ENCODE data around the gene TLR6. TPM values are rescaled to one million over a fixed set of nuclear protein-coding genes. Genes with fewer than 3 reads are reported as not detected.

The TLR6 gene
- total RNA-seq, 1 experiment from 2014 or later: 0.11 TPM

DNA sequence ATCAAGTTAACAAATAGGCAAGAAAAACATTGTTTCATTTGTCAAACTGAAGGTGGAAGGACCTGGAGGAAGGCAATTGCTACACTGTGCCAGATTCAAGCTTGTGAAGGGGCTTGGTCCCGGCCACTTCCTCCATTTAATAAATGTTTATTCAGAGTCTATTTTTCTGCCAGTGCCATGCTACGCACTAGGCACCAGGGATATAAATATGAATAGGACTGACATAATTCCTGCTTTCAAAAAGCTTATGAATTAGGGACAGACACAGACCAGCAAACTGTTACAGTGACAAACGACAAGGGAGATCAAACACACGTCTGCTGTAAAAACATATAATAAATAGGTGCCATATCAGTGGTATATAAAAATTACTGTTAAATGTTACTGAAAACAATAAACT, 571 bp downstream of the TLR6 start:
- no peak for ATAC-seq
- POLR2A ChIA-PET: no interaction called here

DNA sequence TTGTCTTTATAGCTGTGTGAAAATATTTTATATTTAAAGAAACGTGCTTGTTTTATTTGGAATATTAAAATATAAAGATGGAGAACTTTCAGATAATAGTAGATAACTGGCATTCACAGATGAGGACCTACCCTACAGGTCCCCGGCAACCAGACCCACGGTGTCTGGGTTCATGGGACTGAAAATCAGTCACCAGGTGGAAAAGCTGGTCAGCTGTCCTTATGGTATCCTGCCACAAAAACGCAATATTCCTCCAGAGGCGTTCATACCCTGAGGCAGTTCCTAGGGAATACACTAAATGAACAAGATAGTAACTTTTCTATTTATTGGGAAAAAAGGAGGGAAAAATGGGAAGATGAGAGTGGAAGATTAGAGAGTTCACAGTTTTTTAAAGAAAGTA, 1.2 kb downstream of the TLR6 start:
- Mint-ChIP-seq H3K9me3 (peaks cover 4% of the 10 kb centered on the region; the same call in 1 of the 2 replicates), H3K36me3 (peaks cover 2% of the 10 kb centered on the region; the same call in 1 of the 2 replicates), H3K27ac (no peak overlapping the region), H3K4me3 (no peak overlapping the region), H3K27me3 (ENCODE audit: low read depth) (no peaks in the 10 kb centered on the region), H3K4me1 (peaks cover 19% of the 10 kb centered on the region)
- POLR2A ChIA-PET: no interaction called here
- CTCF ChIA-PET: interaction anchor here (1.0 to 1.8 kb wide), 3 partner anchors 12 to 96 kb away, joined by 3 to 12 read pairs (median 5); partner anchors contain the start of gene TLR10
- TF ChIP-seq EMX1 (CRISPR knock-in tag; IDR thresholded peaks at IDR 0.05) (no peak), ZNF138 (CRISPR knock-in tag; conservative IDR thresholded peaks at IDR 0.05) (no peak), SOX15 (CRISPR knock-in tag; IDR thresholded peaks at IDR 0.05) (no peak)
- ATAC-seq: no peak
- no peak for DNase-seq (ENCODE audit: low spot score)

More for the DNA sequence above, 571 bp downstream of the TLR6 start:
- DNase-seq (ENCODE audit: low spot score): no peak
- H3K27ac Mint-ChIP-seq: no peak overlapping the region
- TF ChIP-seq, protein P1, sequence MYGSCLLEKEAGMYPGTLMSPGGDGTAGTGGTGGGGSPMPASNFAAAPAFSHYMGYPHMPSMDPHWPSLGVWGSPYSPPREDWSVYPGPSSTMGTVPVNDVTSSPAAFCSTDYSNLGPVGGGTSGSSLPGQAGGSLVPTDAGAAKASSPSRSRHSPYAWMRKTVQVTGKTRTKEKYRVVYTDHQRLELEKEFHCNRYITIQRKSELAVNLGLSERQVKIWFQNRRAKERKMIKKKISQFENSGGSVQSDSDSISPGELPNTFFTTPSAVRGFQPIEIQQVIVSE (CRISPR knock-in tag; IDR thresholded peaks at IDR 0.05; ENCODE audit: borderline replicate concordance): no peak
- TF ChIP-seq TEAD1 (CRISPR knock-in tag; IDR thresholded peaks at IDR 0.05) (no peak), GRHL2 (CRISPR knock-in tag; IDR thresholded peaks at IDR 0.05; ENCODE audit: insufficient replicate concordance, severe bottlenecking) (no peak), RELA (CRISPR knock-in tag; IDR thresholded peaks at IDR 0.05; ENCODE audit: borderline replicate concordance) (no peak), ETV6 (CRISPR knock-in tag; IDR thresholded peaks at IDR 0.05) (no peak), NR1H2 (CRISPR knock-in tag; IDR thresholded peaks at IDR 0.05) (no peak), TEAD4 (CRISPR knock-in tag; IDR thresholded peaks at IDR 0.05) (no peak), RORB (CRISPR knock-in tag; IDR thresholded peaks at IDR 0.05) (no peak), PRRX2 (CRISPR knock-in tag; IDR thresholded peaks at IDR 0.05) (no peak), HMGA2 (CRISPR knock-in tag; IDR thresholded peaks at IDR 0.05) (no peak), ELF4 (CRISPR knock-in tag; IDR thresholded peaks at IDR 0.05; ENCODE audit: low read depth) (no peak), GTF2I (CRISPR knock-in tag; conservative IDR thresholded peaks at IDR 0.05) (no peak), JAZF1 (CRISPR knock-in tag; IDR thresholded peaks at IDR 0.05) (no peak), SP1 (CRISPR knock-in tag; conservative IDR thresholded peaks at IDR 0.05) (no peak), GABPB1 (CRISPR knock-in tag; IDR thresholded peaks at IDR 0.05) (no peak)
- TF ChIP-seq, protein P2, sequence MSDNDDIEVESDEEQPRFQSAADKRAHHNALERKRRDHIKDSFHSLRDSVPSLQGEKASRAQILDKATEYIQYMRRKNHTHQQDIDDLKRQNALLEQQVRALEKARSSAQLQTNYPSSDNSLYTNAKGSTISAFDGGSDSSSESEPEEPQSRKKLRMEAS (CRISPR knock-in tag; IDR thresholded peaks at IDR 0.05): no peak
- TF ChIP-seq, protein P3, sequence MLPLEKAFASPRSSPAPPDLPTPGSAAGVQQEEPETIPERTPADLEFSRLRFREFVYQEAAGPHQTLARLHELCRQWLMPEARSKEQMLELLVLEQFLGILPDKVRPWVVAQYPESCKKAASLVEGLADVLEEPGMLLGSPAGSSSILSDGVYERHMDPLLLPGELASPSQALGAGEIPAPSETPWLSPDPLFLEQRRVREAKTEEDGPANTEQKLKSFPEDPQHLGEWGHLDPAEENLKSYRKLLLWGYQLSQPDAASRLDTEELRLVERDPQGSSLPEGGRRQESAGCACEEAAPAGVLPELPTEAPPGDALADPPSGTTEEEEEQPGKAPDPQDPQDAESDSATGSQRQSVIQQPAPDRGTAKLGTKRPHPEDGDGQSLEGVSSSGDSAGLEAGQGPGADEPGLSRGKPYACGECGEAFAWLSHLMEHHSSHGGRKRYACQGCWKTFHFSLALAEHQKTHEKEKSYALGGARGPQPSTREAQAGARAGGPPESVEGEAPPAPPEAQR (CRISPR knock-in tag; IDR thresholded peaks at IDR 0.05): no peak
- TF ChIP-seq, protein P4, sequence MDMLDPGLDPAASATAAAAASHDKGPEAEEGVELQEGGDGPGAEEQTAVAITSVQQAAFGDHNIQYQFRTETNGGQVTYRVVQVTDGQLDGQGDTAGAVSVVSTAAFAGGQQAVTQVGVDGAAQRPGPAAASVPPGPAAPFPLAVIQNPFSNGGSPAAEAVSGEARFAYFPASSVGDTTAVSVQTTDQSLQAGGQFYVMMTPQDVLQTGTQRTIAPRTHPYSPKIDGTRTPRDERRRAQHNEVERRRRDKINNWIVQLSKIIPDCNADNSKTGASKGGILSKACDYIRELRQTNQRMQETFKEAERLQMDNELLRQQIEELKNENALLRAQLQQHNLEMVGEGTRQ (CRISPR knock-in tag; IDR thresholded peaks at IDR 0.05): no peak
- TF ChIP-seq, protein P5, sequence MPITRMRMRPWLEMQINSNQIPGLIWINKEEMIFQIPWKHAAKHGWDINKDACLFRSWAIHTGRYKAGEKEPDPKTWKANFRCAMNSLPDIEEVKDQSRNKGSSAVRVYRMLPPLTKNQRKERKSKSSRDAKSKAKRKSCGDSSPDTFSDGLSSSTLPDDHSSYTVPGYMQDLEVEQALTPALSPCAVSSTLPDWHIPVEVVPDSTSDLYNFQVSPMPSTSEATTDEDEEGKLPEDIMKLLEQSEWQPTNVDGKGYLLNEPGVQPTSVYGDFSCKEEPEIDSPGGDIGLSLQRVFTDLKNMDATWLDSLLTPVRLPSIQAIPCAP (CRISPR knock-in tag; IDR thresholded peaks at IDR 0.05): no peak
- TF ChIP-seq, protein P6, sequence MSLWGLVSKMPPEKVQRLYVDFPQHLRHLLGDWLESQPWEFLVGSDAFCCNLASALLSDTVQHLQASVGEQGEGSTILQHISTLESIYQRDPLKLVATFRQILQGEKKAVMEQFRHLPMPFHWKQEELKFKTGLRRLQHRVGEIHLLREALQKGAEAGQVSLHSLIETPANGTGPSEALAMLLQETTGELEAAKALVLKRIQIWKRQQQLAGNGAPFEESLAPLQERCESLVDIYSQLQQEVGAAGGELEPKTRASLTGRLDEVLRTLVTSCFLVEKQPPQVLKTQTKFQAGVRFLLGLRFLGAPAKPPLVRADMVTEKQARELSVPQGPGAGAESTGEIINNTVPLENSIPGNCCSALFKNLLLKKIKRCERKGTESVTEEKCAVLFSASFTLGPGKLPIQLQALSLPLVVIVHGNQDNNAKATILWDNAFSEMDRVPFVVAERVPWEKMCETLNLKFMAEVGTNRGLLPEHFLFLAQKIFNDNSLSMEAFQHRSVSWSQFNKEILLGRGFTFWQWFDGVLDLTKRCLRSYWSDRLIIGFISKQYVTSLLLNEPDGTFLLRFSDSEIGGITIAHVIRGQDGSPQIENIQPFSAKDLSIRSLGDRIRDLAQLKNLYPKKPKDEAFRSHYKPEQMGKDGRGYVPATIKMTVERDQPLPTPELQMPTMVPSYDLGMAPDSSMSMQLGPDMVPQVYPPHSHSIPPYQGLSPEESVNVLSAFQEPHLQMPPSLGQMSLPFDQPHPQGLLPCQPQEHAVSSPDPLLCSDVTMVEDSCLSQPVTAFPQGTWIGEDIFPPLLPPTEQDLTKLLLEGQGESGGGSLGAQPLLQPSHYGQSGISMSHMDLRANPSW (CRISPR knock-in tag; conservative IDR thresholded peaks at IDR 0.05; ENCODE audit: low read depth): no peak
- peaks cover 4% of the 10 kb centered on the region; the same call in 1 of the 2 replicates for H3K9me3 Mint-ChIP-seq
- CTCF ChIA-PET: interaction anchor here (1.0 to 1.8 kb wide), 3 partner anchors 13 to 97 kb away, joined by 3 to 12 read pairs (median 5); partner anchors contain the start of gene TLR10
- peaks cover 2% of the 10 kb centered on the region; the same call in 1 of the 2 replicates for H3K36me3 Mint-ChIP-seq
- no peak overlapping the region for H3K4me3 Mint-ChIP-seq
- peaks cover 19% of the 10 kb centered on the region for H3K4me1 Mint-ChIP-seq
- H3K27me3 Mint-ChIP-seq (ENCODE audit: low read depth): no peaks in the 10 kb centered on the region
